ENCODE results near the gene TGM3.

TGM3 gene

DNA sequence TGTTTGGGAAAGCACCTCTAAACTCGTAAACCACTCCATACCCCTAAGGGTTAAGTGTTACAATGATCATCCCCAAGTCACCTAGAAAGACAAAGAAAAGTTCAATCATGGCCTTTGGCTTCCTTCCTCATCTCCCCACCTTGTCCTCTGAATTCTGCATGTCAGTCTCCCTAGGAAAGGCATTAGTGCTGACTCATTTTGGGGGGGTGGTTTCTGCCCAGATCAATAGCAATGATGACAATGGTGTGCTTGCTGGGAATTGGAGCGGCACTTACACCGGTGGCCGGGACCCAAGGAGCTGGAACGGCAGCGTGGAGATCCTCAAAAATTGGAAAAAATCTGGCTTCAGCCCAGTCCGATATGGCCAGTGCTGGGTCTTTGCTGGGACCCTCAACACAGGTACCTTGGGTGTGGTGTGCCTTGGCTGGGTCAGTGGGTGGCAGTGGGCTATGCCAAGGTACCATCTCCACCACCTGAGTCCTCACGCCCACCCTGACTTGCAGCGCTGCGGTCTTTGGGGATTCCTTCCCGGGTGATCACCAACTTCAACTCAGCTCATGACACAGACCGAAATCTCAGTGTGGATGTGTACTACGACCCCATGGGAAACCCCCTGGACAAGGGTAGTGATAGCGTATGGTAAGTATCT is 21.2 kb downstream of the TGM3 start:
- no peak for TF ChIP-seq CTCF (IDR thresholded peaks at IDR 0.05; ENCODE audit: low read depth, low read length, missing control alignments)
- H3K4me3 ChIP-seq (ENCODE audit: low read depth, low read length) = no peak overlapping the region
- DNase-seq (ENCODE audit: low read depth) = no peak
- in situ Hi-C loops (cut with HindIII; ENCODE audit: low sequenced_read_pairs) = loop anchor here (5.0 kb wide), 1 partner anchor 100 kb away; no protein-coding TSS in a partner anchor

GRCh38 chr20:2320813-2321658 is 25.2 kb downstream of the TGM3 start:
- no peak for TF ChIP-seq CTCF (IDR thresholded peaks at IDR 0.05; ENCODE audit: low read depth, low read length, missing control alignments)
- DNase-seq (ENCODE audit: low read depth) = no peak
- H3K4me3 ChIP-seq (ENCODE audit: low read depth, low read length) = no peak overlapping the region
- in situ Hi-C loops (cut with HindIII; ENCODE audit: low sequenced_read_pairs) = no loop called here

- H3K4me3 ChIP-seq (ENCODE audit: low read depth, low read length) = no peak overlapping the region
- TF ChIP-seq CTCF (IDR thresholded peaks at IDR 0.05; ENCODE audit: low read depth, low read length, missing control alignments) = no peak
- in situ Hi-C loops (cut with HindIII; ENCODE audit: low sequenced_read_pairs) = no loop called here
- DNase-seq (ENCODE audit: low read depth) = no peak
Observed at GRCh38 chr20:2323051-2323450, 27.2 kb downstream of the TGM3 start.

- TF ChIP-seq CTCF (IDR thresholded peaks at IDR 0.05; ENCODE audit: low read depth, low read length, missing control alignments) = no peak
- H3K4me3 ChIP-seq (ENCODE audit: low read depth, low read length) = no peak overlapping the region
- in situ Hi-C loops (cut with HindIII; ENCODE audit: low sequenced_read_pairs) = no loop called here
- DNase-seq (ENCODE audit: low read depth) = no peak
Observed at GRCh38 chr20:2326046-2326445, 30.2 kb downstream of the TGM3 start.

GRCh38 chr20:2327620-2328555 is 32.1 kb downstream of the TGM3 start:
- in situ Hi-C loops (cut with HindIII; ENCODE audit: low sequenced_read_pairs) = no loop called here
- no peak for TF ChIP-seq CTCF (IDR thresholded peaks at IDR 0.05; ENCODE audit: low read depth, low read length, missing control alignments)
- H3K4me3 ChIP-seq (ENCODE audit: low read depth, low read length) = no peak overlapping the region
- DNase-seq (ENCODE audit: low read depth) = no peak

DNA sequence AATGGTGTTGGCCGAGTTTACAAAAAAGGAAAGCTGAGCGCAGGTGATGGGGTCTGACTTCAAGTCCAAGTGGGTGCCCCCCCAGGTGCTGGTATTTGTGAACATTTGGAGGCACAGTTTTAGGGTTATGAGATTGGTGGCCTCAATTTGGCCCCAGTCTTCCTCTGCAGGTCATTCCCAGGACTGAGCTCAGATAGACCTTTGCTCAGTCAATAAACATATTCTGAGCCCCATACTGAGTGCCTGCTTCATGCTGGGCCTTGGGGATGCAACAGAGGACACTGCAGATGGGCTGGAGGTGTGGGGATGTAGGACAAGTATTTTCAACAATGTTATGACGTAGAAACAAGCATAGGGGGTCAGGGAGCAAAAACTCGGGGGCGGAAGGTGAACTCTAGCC is 33.5 kb downstream of the TGM3 start:
- in situ Hi-C loops (cut with HindIII; ENCODE audit: low sequenced_read_pairs) = no loop called here
- TF ChIP-seq CTCF (IDR thresholded peaks at IDR 0.05; ENCODE audit: low read depth, low read length, missing control alignments) = no peak
- DNase-seq (ENCODE audit: low read depth) = no peak
- no peak overlapping the region for H3K4me3 ChIP-seq (ENCODE audit: low read depth, low read length)

All from astrocyte of the cerebellum (primary cell).